Stimulated activated CD8-positive, alpha-beta memory T cell treated with anti-CD3 and anti-CD28 coated beads, Interleukin-2, amount 100 ng/mL, for 1 hour (primary cell): ENCODE measurements around the gene PRKAG1.
"Not testable (repeated sequence)": the region's sequence is repeated elsewhere in the genome, so short reads cannot be mapped to it uniquely, and the experiment has no call there.

ENCODE experiments used
- DNase-seq, 2 donors: peaks; one replicate each; pipeline ENCODE4 v3.0.0-alpha.2; 2020; ENCODE audit warnings: low read depth in 2 of 2

PRKAG1 gene

GRCh38 chr12:49018261-49019119 lies at the start of gene PRKAG1:
Gene PRKAG1, minus strand, starts transcription at chr12:49018776. Its CDS starts 36 bp downstream, at chr12:49018740.
- DNase-seq, result peak; percentile 93 to 94

- no peak for DNase-seq
Measured at GRCh38 chr12:49066120-49066519, 47.5 kb upstream of the PRKAG1 start.

GRCh38 chr12:49064767-49065152 lies 46.2 kb upstream of the PRKAG1 start:
- DNase-seq, result no peak

- not testable (repeated sequence) for DNase-seq
Measured at GRCh38 chr12:49061916-49062315, 43.3 kb upstream of the PRKAG1 start.

GRCh38 chr12:49061157-49061650 lies 42.6 kb upstream of the PRKAG1 start:
- no peak for DNase-seq

GRCh38 chr12:49060237-49061156 lies 41.9 kb upstream of the PRKAG1 start, which contains the start of gene KMT2D:
Gene KMT2D, minus strand, starts transcription at chr12:49060794. Its CDS starts 5,470 bp downstream, at chr12:49055324.
- peak; percentile 66 to 80 for DNase-seq

- DNase-seq, result no peak
Measured at GRCh38 chr12:49059299-49060171, 41.0 kb upstream of the PRKAG1 start.

GRCh38 chr12:49059045-49059298 lies 40.4 kb upstream of the PRKAG1 start:
- DNase-seq, result no peak

GRCh38 chr12:49058366-49059044 lies 39.9 kb upstream of the PRKAG1 start:
- no peak for DNase-seq

- DNase-seq, result no peak
Measured at GRCh38 chr12:49057888-49058287, 39.3 kb upstream of the PRKAG1 start.

GRCh38 chr12:49055978-49056754 lies 37.6 kb upstream of the PRKAG1 start:
- DNase-seq, result no peak

- no peak for DNase-seq
Measured at GRCh38 chr12:49055092-49055491, 36.5 kb upstream of the PRKAG1 start.

- no peak for DNase-seq
Measured at GRCh38 chr12:49054524-49054923, 35.9 kb upstream of the PRKAG1 start.

GRCh38 chr12:49054096-49054495 lies 35.5 kb upstream of the PRKAG1 start:
- DNase-seq, result no peak

GRCh38 chr12:49052451-49053208 lies 34.1 kb upstream of the PRKAG1 start:
- DNase-seq, result no peak

- no peak for DNase-seq
Measured at GRCh38 chr12:49051777-49052438, 33.3 kb upstream of the PRKAG1 start.

- DNase-seq, result no peak
Measured at GRCh38 chr12:49051373-49051764, 32.8 kb upstream of the PRKAG1 start.

- no peak for DNase-seq
Measured at GRCh38 chr12:49050507-49051372, 32.2 kb upstream of the PRKAG1 start.
